ENCODE measurements around the gene NTM. TPM values are rescaled to one million over a fixed set of nuclear protein-coding genes. Genes with fewer than 3 reads are reported as not detected.

Gene NTM
- total RNA-seq, 4 donors from 2014 or later: 3.6 to 11.8 (median 7.8) TPM

DNA sequence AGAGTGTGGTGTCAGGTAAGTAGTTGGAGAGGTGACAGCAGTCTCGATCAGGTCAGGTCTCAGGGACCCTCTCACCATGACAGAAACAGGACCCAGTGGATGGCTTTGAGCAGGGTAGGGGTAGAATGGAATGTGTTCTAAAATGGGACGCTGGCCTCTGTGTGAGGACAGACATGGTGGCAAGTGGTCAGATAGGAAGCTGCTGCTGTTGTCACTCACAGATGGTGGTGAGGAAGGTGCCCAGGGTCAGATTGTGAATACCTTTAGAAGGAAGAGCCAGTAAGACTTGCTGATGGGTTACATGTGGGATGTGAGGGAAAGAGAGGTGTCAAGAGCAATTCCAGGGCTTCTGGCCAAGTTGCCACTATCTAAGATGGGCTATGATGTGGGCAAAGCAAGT lies 596.3 kb downstream of the NTM start:
- ATAC-seq: no peak
- 83 to 89% methylated on average over 2 of the region's 2 CpGs for WGBS, 2 donors (ENCODE audit: low coverage in 1 of 2)
- TF ChIP-seq EP300 (IDR thresholded peaks at IDR 0.05): no peak
- no peak for TF ChIP-seq POLR2A (IDR thresholded peaks at IDR 0.05)
- TF ChIP-seq POLR2AphosphoS5 (IDR thresholded peaks at IDR 0.05): no peak
- TF ChIP-seq, protein P1, sequence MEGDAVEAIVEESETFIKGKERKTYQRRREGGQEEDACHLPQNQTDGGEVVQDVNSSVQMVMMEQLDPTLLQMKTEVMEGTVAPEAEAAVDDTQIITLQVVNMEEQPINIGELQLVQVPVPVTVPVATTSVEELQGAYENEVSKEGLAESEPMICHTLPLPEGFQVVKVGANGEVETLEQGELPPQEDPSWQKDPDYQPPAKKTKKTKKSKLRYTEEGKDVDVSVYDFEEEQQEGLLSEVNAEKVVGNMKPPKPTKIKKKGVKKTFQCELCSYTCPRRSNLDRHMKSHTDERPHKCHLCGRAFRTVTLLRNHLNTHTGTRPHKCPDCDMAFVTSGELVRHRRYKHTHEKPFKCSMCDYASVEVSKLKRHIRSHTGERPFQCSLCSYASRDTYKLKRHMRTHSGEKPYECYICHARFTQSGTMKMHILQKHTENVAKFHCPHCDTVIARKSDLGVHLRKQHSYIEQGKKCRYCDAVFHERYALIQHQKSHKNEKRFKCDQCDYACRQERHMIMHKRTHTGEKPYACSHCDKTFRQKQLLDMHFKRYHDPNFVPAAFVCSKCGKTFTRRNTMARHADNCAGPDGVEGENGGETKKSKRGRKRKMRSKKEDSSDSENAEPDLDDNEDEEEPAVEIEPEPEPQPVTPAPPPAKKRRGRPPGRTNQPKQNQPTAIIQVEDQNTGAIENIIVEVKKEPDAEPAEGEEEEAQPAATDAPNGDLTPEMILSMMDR (IDR thresholded peaks at IDR 0.05): no peak
- H3K27me3 ChIP-seq: no peaks in the 10 kb centered on the region
- H3K27ac ChIP-seq: no peak overlapping the region
- no peaks in the 10 kb centered on the region for H3K4me1 ChIP-seq
- no peak overlapping the region for H3K4me3 ChIP-seq
- H3K9me3 ChIP-seq: no peaks in the 10 kb centered on the region
- H3K36me3 ChIP-seq: no peaks in the 10 kb centered on the region

DNA sequence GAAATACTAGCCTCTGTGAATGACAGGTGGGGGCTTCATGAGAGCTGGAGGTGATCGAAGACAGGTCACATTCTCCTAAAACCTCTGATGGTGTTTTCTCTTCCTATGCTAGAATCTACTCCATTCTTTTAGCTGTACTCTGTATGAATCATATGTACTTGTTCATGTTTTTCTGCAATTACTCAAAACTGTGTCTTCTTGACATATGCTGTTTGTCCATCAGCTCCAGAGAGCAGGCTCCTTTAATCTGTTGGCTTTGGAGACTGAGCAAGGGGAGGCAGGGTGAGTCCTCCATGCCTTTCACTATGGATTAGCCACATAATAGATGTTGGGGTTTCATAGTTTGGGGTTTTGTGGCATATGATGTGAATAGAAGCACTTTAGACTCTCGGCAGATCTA lies 598.8 kb downstream of the NTM start:
- WGBS, 2 donors (ENCODE audit: low coverage in 1 of 2): 81 to 87% methylated on average over 2 of the region's 2 CpGs
- Histone ChIP-seq H3K9me3 (no peaks in the 10 kb centered on the region), H3K4me1 (no peaks in the 10 kb centered on the region), H3K4me3 (no peak overlapping the region), H3K36me3 (no peaks in the 10 kb centered on the region), H3K27ac (no peak overlapping the region), H3K27me3 (no peaks in the 10 kb centered on the region)
- ATAC-seq: no peak
- TF ChIP-seq POLR2A (IDR thresholded peaks at IDR 0.05): no peak
- TF ChIP-seq POLR2AphosphoS5 (IDR thresholded peaks at IDR 0.05): no peak
- TF ChIP-seq EP300 (IDR thresholded peaks at IDR 0.05): no peak
- TF ChIP-seq, protein P1 (IDR thresholded peaks at IDR 0.05): no peak

- Histone ChIP-seq H3K36me3 (no peaks in the 10 kb centered on the region), H3K27ac (no peak overlapping the region), H3K4me3 (no peak overlapping the region), H3K9me3 (no peaks in the 10 kb centered on the region), H3K27me3 (no peaks in the 10 kb centered on the region), H3K4me1 (no peaks in the 10 kb centered on the region)
- TF ChIP-seq, protein P1 (IDR thresholded peaks at IDR 0.05): no peak
- TF ChIP-seq POLR2AphosphoS5 (IDR thresholded peaks at IDR 0.05) (no peak), POLR2A (IDR thresholded peaks at IDR 0.05) (no peak), EP300 (IDR thresholded peaks at IDR 0.05) (no peak)
- no peak for ATAC-seq
- 92 to 100% methylated on average over 1 to 2 of the region's 2 CpGs for WGBS, 2 donors (ENCODE audit: low coverage in 1 of 2)
These were observed 602.6 kb downstream of the NTM start for GRCh38 chr11:131973061-131973460.

DNA sequence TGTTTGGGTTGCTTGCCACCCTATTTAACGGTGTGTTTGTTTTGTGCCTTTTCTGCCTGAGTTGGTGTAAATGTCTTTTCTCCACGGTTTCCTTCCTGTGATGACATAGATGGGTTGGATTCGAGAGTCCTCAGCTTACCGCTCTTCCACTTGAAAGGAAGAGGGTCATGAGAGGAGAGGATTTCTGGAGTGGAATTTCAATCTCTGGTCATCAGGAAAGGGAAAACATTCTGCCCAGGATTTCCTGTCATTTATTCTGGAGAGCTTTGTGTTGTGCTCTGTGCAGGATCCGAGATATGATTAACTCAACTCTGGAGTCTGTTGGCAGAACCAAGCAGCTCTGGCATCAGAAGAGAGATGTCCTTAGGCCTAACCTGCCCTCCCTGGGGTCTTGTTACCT lies 605.2 kb downstream of the NTM start:
- no peaks in the 10 kb centered on the region for H3K36me3 ChIP-seq
- H3K27ac ChIP-seq: no peak overlapping the region
- H3K9me3 ChIP-seq: no peaks in the 10 kb centered on the region
- ATAC-seq: no peak
- TF ChIP-seq EP300 (IDR thresholded peaks at IDR 0.05) (no peak), POLR2A (IDR thresholded peaks at IDR 0.05) (no peak), POLR2AphosphoS5 (IDR thresholded peaks at IDR 0.05) (no peak)
- TF ChIP-seq, protein P1 (IDR thresholded peaks at IDR 0.05): no peak
- H3K4me1 ChIP-seq: no peaks in the 10 kb centered on the region
- WGBS, 2 donors (ENCODE audit: low coverage in 1 of 2): 71 to 80% methylated on average over 3 to 5 of the region's 5 CpGs
- H3K27me3 ChIP-seq: peaks cover 3% of the 10 kb centered on the region
- no peak overlapping the region for H3K4me3 ChIP-seq

DNA sequence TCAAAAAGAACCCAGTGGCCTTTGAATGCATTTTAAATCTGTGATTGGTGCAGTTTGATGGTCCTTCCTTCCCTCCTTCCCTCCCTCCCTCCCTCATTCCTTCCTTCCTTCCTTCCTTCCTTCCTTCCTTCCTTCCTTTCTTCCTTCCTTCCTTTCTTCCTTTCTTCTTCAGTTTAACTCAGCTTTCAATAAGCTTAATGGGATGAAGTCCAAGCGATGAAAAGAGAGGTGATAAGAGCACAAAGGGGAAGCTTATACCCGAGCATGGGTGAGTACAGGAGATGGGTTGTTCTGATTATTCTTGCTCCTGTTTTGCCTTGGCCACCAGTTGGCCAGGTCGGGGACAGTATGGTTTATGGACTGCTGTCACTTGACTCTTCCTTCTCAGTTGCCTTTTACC lies 605.6 kb downstream of the NTM start:
- no peak overlapping the region for H3K4me3 ChIP-seq
- ATAC-seq: no peak
- WGBS, 2 donors (ENCODE audit: low coverage in 1 of 2): 61 to 100% methylated on average over 1 to 3 of the region's 3 CpGs
- peaks cover 3% of the 10 kb centered on the region for H3K27me3 ChIP-seq
- TF ChIP-seq, protein P1 (IDR thresholded peaks at IDR 0.05): no peak
- TF ChIP-seq POLR2AphosphoS5 (IDR thresholded peaks at IDR 0.05): no peak
- no peak for TF ChIP-seq EP300 (IDR thresholded peaks at IDR 0.05)
- no peak for TF ChIP-seq POLR2A (IDR thresholded peaks at IDR 0.05)
- H3K4me1 ChIP-seq: no peaks in the 10 kb centered on the region
- no peak overlapping the region for H3K27ac ChIP-seq
- no peaks in the 10 kb centered on the region for H3K36me3 ChIP-seq
- no peaks in the 10 kb centered on the region for H3K9me3 ChIP-seq
